ENCODE results near the gene FNTB. TPM values are rescaled to one million over a fixed set of nuclear protein-coding genes. Genes with fewer than 3 reads are reported as not detected.

The FNTB gene
- total and polyA plus RNA-seq, 2 experiments from 2014 or later = 8.6 to 12.5 TPM

GRCh38 chr14:64970041-64970440, 16.7 kb upstream of the FNTB start (continued):
- TF ChIP-seq ZNF462 (CRISPR knock-in tag; IDR thresholded peaks at IDR 0.05) (no peak), ZNF331 (CRISPR knock-in tag; IDR thresholded peaks at IDR 0.05; ENCODE audit: low read depth) (no peak)

GRCh38 chr14:64970776-64971477, 15.8 kb upstream of the FNTB start:
- Mint-ChIP-seq H3K27ac (no peak overlapping the region), H3K4me1 (peaks cover 53% of the 10 kb centered on the region), H3K27me3 (ENCODE audit: insufficient read depth, low read depth, poor library complexity) (peaks cover 10% of the 10 kb centered on the region), H3K4me3 (peak overlapping the region; percentile 80), H3K9me3 (no peaks in the 10 kb centered on the region), H3K36me3 (ENCODE audit: low read depth) (peaks cover 19% of the 10 kb centered on the region)
- Histone ChIP-seq H3K27ac (ENCODE audit: low read depth) (no peak overlapping the region), H2AFZ (no peak overlapping the region), H3K4me3 (peak overlapping the region; percentile 87), H3K79me2 (replicated peaks; ENCODE audit: insufficient read depth) (peaks cover 39% of the 10 kb centered on the region), H3F3A (replicated peaks; ENCODE audit: low read depth) (peaks cover 19% of the 10 kb centered on the region), H3K4me2 (peak overlapping the region; percentile 98), H3K9me2 (ENCODE audit: insufficient read depth) (no peaks in the 10 kb centered on the region; the same call in 1 of the 2 replicates), H3K4me1 (ENCODE audit: insufficient read depth) (peaks cover 51% of the 10 kb centered on the region), H3K36me3 (ENCODE audit: insufficient read depth) (no peaks in the 10 kb centered on the region), H3K27me3 (ENCODE audit: insufficient read depth) (no peaks in the 10 kb centered on the region; the same call in 1 of the 2 replicates), H4K20me1 (replicated peaks; ENCODE audit: insufficient read depth) (peaks cover 5% of the 10 kb centered on the region; the same call in 1 of the 2 replicates)
- TF ChIP-seq STAT1 (IDR thresholded peaks at IDR 0.05; ENCODE audit: unreplicated experiment) (no peak), ZNF462 (CRISPR knock-in tag; IDR thresholded peaks at IDR 0.05) (0 out of 2 replicates have a peak, but pooled peaks have one; percentile 12)
- peak; percentile 48 for DNase-seq (ENCODE audit: low spot score)
- peak; percentile 8 for ATAC-seq

Measured in GM23338 (cell line).